Natural killer cell (primary cell): ENCODE results near the gene RHOT2. TPM values are rescaled to one million over a fixed set of nuclear protein-coding genes. Genes with fewer than 3 reads are reported as not detected.

Experiments used
- ATAC-seq, 3 donors: fragments of 150-1000 bp in 2 of 3; fragments of 200-7000 bp in 1 of 3; cut with Tn5 transposase; 1 replicate in 1 of 3; 2 replicates in 2 of 3; pipeline ENCODE4 v1.10.0; 2021; ENCODE audit warnings: mild to moderate bottlenecking in 2 of 3, moderate library complexity in 2 of 3
- DNase-seq, 2 donors: peaks; one replicate each; pipeline versions ENCODE4 v3.0.0 to v3.0.0-alpha.2; 2013 to 2021; ENCODE audit warnings: mixed read lengths in 1 of 2
- H3K27ac ChIP-seq: one replicate; pipeline ENCODE4 v1.5.1; 2013; ENCODE audit warnings: mild to moderate bottlenecking, low read length
- H3K27me3 ChIP-seq: one replicate; pipeline ENCODE4 v1.6.1; 2013; ENCODE audit warnings: low read length; ENCODE audit not compliant: control insufficient read depth, insufficient read depth
- H3K36me3 ChIP-seq: one replicate; pipeline ENCODE4 v1.6.1; 2013; ENCODE audit warnings: low read length; ENCODE audit not compliant: control insufficient read depth, insufficient read depth
- H3K4me1 ChIP-seq: one replicate; pipeline ENCODE4 v1.6.1; 2013; ENCODE audit warnings: low read length; ENCODE audit not compliant: control insufficient read depth, insufficient read depth
- H3K4me3 ChIP-seq: one replicate; pipeline ENCODE4 v1.5.1; 2013; ENCODE audit warnings: low read length
- H3K9me3 ChIP-seq: one replicate; pipeline ENCODE4 v1.6.1; 2013; ENCODE audit warnings: low read length; ENCODE audit not compliant: control insufficient read depth, insufficient read depth
- H3K27ac Mint-ChIP-seq, 2 donors: one replicate each; pipeline ENCODE4 v1.8.0; 2022; ENCODE audit warnings: mild to moderate bottlenecking in 2 of 2, mixed read lengths in 2 of 2, moderate library complexity in 1 of 2
- H3K27me3 Mint-ChIP-seq, 2 donors: one replicate each; pipeline ENCODE4 v1.8.0; 2022; ENCODE audit warnings: low read depth in 2 of 2, mixed read lengths in 2 of 2
- H3K36me3 Mint-ChIP-seq: one replicate; pipeline ENCODE4 v1.8.0; 2022; ENCODE audit warnings: mixed read lengths
- H3K4me1 Mint-ChIP-seq, 2 donors: one replicate each; pipeline ENCODE4 v1.8.0; 2022; ENCODE audit warnings: mixed read lengths in 2 of 2
- H3K4me3 Mint-ChIP-seq: one replicate; pipeline ENCODE4 v1.8.0; 2022; ENCODE audit warnings: mild to moderate bottlenecking, moderate library complexity, mixed read lengths
- H3K9me3 Mint-ChIP-seq, 2 donors: one replicate each; pipeline ENCODE4 v1.8.0; 2022; ENCODE audit warnings: mixed read lengths in 2 of 2
- WGBS: methylation state at CpG from one replicate; pipeline ENCODE4 v1.1.7; 2013; ENCODE audit warnings: missing lambda C conversion rate; ENCODE audit not compliant: insufficient coverage; 5-methylcytosine and 5-hydroxymethylcytosine counted together
- intact Hi-C: fragments of 100-400 bp; cut with micrococcal nuclease; formaldehyde crosslinking; loops from one replicate; pipeline ENCODE4 v1.14.2; 2022
- total RNA-seq, 4 donors: library from RNA; stranded (reverse); fragments of 120-200 nt in 1 of 4; gene quantifications; one replicate each; pipeline versions ENCODE4 v1.2.3 to v1.2.4, GENCODE V29; 2013 to 2022
- TF ChIP-seq, protein P1 (sequence below): fragments of 200-600 bp; IDR thresholded peaks from one replicate; pipeline ENCODE4 v1.8.0; 2022; ENCODE audit warnings: antibody characterized with exemption

RHOT2 gene
- total RNA-seq, 3 donors from 2014 or later (not counting 1 experiment from before 2014, with no cell fraction given) = 205 to 216 (median 211) TPM

DNA sequence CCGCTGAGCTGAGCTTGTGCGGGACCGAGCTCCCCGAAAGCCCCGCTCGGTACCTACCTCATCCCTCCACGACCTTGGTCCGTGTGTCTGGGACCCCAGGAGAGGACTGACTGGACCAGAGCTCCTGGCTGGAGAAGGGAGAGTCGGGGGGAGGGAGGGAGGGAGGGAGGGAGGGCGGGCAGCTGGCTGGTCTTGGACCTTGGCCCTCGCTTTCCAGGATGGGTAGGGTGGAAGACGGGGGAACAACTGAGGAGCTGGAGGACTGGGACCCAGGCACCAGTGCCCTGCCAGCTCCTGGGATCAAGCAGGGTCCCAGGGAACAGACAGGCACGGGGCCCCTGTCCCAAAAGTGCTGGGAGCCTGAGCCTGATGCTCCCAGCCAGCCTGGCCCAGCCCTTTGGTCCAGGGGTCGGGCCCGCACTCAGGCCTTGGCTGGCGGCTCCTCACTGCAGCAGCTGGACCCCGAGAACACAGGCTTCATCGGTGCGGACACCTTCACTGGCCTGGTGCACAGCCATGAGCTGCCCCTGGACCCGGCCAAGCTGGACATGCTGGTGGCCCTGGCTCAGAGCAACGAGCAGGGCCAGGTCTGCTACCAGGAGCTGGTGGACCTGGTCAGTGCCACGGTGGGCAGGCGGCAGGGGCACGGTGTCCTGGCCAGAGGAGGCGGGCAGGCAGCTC, 8.1 kb downstream of the RHOT2 start:
- TF ChIP-seq, protein P1, sequence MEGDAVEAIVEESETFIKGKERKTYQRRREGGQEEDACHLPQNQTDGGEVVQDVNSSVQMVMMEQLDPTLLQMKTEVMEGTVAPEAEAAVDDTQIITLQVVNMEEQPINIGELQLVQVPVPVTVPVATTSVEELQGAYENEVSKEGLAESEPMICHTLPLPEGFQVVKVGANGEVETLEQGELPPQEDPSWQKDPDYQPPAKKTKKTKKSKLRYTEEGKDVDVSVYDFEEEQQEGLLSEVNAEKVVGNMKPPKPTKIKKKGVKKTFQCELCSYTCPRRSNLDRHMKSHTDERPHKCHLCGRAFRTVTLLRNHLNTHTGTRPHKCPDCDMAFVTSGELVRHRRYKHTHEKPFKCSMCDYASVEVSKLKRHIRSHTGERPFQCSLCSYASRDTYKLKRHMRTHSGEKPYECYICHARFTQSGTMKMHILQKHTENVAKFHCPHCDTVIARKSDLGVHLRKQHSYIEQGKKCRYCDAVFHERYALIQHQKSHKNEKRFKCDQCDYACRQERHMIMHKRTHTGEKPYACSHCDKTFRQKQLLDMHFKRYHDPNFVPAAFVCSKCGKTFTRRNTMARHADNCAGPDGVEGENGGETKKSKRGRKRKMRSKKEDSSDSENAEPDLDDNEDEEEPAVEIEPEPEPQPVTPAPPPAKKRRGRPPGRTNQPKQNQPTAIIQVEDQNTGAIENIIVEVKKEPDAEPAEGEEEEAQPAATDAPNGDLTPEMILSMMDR = no peak

DNA sequence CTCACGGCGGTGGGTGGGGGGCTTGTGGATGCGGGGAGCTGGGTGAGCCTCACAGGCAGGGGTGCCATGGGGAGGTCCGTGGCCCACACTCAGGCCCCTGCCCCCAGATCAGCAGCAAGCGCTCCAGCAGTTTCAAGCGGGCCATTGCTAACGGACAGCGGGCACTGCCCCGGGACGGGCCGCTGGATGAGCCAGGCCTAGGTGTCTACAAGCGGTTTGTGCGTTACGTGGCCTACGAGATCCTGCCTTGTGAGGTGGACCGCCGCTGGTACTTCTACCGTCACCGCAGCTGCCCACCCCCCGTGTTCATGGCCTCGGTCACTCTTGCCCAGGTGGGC, 8.6 kb downstream of the RHOT2 start:
- Histone ChIP-seq H3K27me3 (peaks cover 3% of the 10 kb centered on the region), H3K4me1 (peaks cover 39% of the 10 kb centered on the region), H3K9me3 (no peaks in the 10 kb centered on the region), H3K27ac (no peak overlapping the region), H3K4me3 (no peak overlapping the region), H3K36me3 (peaks cover 18% of the 10 kb centered on the region)
- intact Hi-C loops = no loop called here
- H3K4me1 Mint-ChIP-seq = peaks cover 0 to 21% of the 10 kb centered on the region in 2 donors
- TF ChIP-seq, protein P1 = no peak
- ATAC-seq = no peak
- H3K27ac Mint-ChIP-seq = no peak overlapping the region
- H3K9me3 Mint-ChIP-seq = no peaks in the 10 kb centered on the region
- no peaks in the 10 kb centered on the region for H3K27me3 Mint-ChIP-seq
- DNase-seq = no peak
- 95% methylated on average over 21 of the region's 21 CpGs for WGBS
- H3K4me3 Mint-ChIP-seq = no peak overlapping the region
- H3K36me3 Mint-ChIP-seq = no peaks in the 10 kb centered on the region

More for the DNA sequence above, 8.1 kb downstream of the RHOT2 start:
- Histone ChIP-seq H3K27me3 (peaks cover 3% of the 10 kb centered on the region), H3K4me3 (no peak overlapping the region), H3K4me1 (peaks cover 34% of the 10 kb centered on the region), H3K36me3 (peaks cover 18% of the 10 kb centered on the region), H3K27ac (no peak overlapping the region), H3K9me3 (no peaks in the 10 kb centered on the region)
- DNase-seq (no peak), ATAC-seq (no peak)
- H3K4me3 Mint-ChIP-seq = no peak overlapping the region
- no peaks in the 10 kb centered on the region for H3K9me3 Mint-ChIP-seq
- no peak overlapping the region for H3K27ac Mint-ChIP-seq
- 76% methylated on average over 20 of the region's 25 CpGs for WGBS
- H3K4me1 Mint-ChIP-seq = peaks cover 0 to 17% of the 10 kb centered on the region in 2 donors
- no peaks in the 10 kb centered on the region for H3K27me3 Mint-ChIP-seq
- no peaks in the 10 kb centered on the region for H3K36me3 Mint-ChIP-seq
- intact Hi-C loops = no loop called here

DNA sequence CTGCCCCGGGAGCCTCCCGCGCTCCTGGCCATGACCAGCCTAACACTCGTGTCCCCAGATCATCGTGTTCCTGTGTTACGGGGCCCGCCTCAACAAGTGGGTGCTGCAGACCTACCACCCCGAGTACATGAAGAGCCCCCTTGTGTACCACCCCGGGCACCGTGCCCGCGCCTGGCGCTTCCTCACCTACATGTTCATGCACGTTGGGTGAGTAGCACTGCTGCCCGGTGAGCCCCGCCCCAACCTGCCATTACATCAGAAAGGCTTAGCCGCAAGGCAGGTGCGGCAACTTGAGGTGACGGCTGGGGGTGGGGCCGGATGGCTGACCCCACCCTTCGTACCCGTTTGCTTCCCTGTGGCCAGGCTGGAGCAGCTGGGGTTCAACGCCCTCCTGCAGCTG, 9.0 kb downstream of the RHOT2 start:
- Mint-ChIP-seq H3K4me3 (no peak overlapping the region), H3K36me3 (no peaks in the 10 kb centered on the region), H3K9me3 (no peaks in the 10 kb centered on the region), H3K4me1 (peaks cover 0 to 23% of the 10 kb centered on the region in 2 donors), H3K27me3 (no peaks in the 10 kb centered on the region), H3K27ac (no peak overlapping the region)
- peaks cover 3% of the 10 kb centered on the region for H3K27me3 ChIP-seq
- H3K4me1 ChIP-seq = peaks cover 42% of the 10 kb centered on the region
- H3K9me3 ChIP-seq = no peaks in the 10 kb centered on the region
- H3K27ac ChIP-seq = no peak overlapping the region
- no peak overlapping the region for H3K4me3 ChIP-seq
- H3K36me3 ChIP-seq = peaks cover 22% of the 10 kb centered on the region
- DNase-seq (peak in 1 of 2 donors; percentile 56), ATAC-seq (no peak)
- 79% methylated on average over 23 of the region's 23 CpGs for WGBS
- TF ChIP-seq, protein P1 = no peak
- intact Hi-C loops = no loop called here
